Smooth muscle cell (in vitro differentiated cells): ENCODE measurements around the gene GRID2. TPM values are rescaled to one million over a fixed set of nuclear protein-coding genes. Genes with fewer than 3 reads are reported as not detected.

Experiments
- DNase-seq: peaks from one replicate; lab custom pipeline; 2025; ENCODE audit not compliant: unreplicated experiment; lab: John Stamatoyannopoulos, UW
- H2AFZ ChIP-seq: fragments of 200-600 bp; sonication (generic); 2 replicates; pipeline ENCODE4 v1.6.0; 2016; ENCODE audit warnings: antibody characterized with exemption, low read depth, mild to moderate bottlenecking
- H3F3A ChIP-seq: fragments of 200-600 bp; sonication (generic); 2 replicates; pipeline ENCODE4 v1.6.0; 2017; ENCODE audit warnings: antibody characterized with exemption, low read depth
- H3K27ac ChIP-seq: fragments of 200-600 bp; sonication (generic); 2 replicates; pipeline ENCODE4 v1.5.1; 2016; ENCODE audit warnings: low read depth, mild to moderate bottlenecking
- H3K27me3 ChIP-seq: fragments of 200-600 bp; sonication (generic); 2 replicates; pipeline ENCODE4 v1.6.1; 2016; ENCODE audit warnings: low read depth, mild to moderate bottlenecking
- H3K36me3 ChIP-seq: fragments of 200-600 bp; sonication (generic); 2 replicates; pipeline ENCODE4 v1.5.1; 2016; ENCODE audit warnings: low read depth
- H3K4me1 ChIP-seq: fragments of 200-600 bp; sonication (generic); 2 replicates; pipeline ENCODE4 v1.5.1; 2016; ENCODE audit warnings: low read depth
- H3K4me2 ChIP-seq: fragments of 200-600 bp; sonication (generic); 2 replicates; pipeline ENCODE4 v1.6.0; 2016; ENCODE audit warnings: mild to moderate bottlenecking
- H3K4me3 ChIP-seq: fragments of 200-600 bp; sonication (generic); 2 replicates; pipeline ENCODE4 v1.5.1; 2016; ENCODE audit warnings: mild to moderate bottlenecking
- H3K79me2 ChIP-seq: fragments of 200-600 bp; sonication (generic); 2 replicates; pipeline ENCODE4 v1.6.0; 2016; ENCODE audit warnings: low read depth, mild to moderate bottlenecking
- H3K9ac ChIP-seq: fragments of 200-600 bp; sonication (generic); 2 replicates; pipeline ENCODE4 v1.6.0; 2016; ENCODE audit warnings: low read depth
- H3K9me3 ChIP-seq: fragments of 200-600 bp; sonication (generic); replicated peaks from 2 replicates; pipeline ENCODE4 v1.5.1; 2016; ENCODE audit warnings: low read depth
- H4K20me1 ChIP-seq: fragments of 200-600 bp; sonication (generic); 2 replicates; pipeline ENCODE4 v1.6.0; 2016; ENCODE audit warnings: low read depth
- WGBS: methylation state at CpG from one replicate; pipeline ENCODE4 v1.1.7; 2016; ENCODE audit warnings: low lambda C conversion rate; 5-methylcytosine and 5-hydroxymethylcytosine counted together
- polyA plus RNA-seq: library from polyadenylated mRNA; unstranded; fragments of >200 nt; fragmentation: Nextera tagmentation; extraction: Ambion mirVana; gene quantifications from 2 replicates; pipeline ENCODE4 v1.2.1, GENCODE V29; 2016
- total RNA-seq: library from RNA; depleted of rRNA; stranded (reverse); fragments of >200 nt; gene quantifications from 2 replicates; pipeline ENCODE4 v1.2.3, GENCODE V29; 2014
- TF ChIP-seq, protein P1 (sequence below): fragments of 200-600 bp; sonication (generic); IDR thresholded peaks from 2 replicates; pipeline ENCODE4 v1.5.1; 2017; ENCODE audit warnings: borderline replicate concordance, mild to moderate bottlenecking, antibody characterized with exemption; ENCODE audit not compliant: insufficient read depth, poor library complexity, severe bottlenecking

Gene GRID2
- total and polyA plus RNA-seq, 2 experiments from 2014 or later: 1.2 TPM; not detected in 1

DNA sequence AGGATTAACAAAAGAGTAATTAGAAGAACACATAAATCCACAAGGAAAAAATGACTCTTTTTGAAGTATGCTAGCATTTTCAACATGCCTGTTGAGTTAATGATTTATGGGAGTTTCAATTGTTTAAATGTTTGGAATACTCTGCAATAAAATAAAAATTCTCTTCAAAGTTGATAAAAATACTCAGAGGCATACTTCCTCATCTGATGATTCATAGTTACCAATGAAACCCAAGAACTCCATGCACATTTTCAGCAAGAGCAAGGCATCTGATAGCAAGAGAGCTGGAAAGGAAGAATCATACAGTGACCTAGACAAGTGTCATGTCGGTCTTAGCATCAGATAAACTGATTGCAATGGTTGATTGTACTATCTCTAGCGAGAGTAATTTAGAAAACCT is 1081.1 kb downstream of the GRID2 start:
- H3K9me3 ChIP-seq: no peaks in the 10 kb centered on the region
- WGBS: 55% methylated on average over 2 of the region's 2 CpGs
- H3K4me3 ChIP-seq: no peak overlapping the region
- no peak overlapping the region for H2AFZ ChIP-seq
- no peaks in the 10 kb centered on the region for H3K4me1 ChIP-seq
- H3K27me3 ChIP-seq: no peaks in the 10 kb centered on the region
- no peaks in the 10 kb centered on the region for H3F3A ChIP-seq
- TF ChIP-seq, protein P1, sequence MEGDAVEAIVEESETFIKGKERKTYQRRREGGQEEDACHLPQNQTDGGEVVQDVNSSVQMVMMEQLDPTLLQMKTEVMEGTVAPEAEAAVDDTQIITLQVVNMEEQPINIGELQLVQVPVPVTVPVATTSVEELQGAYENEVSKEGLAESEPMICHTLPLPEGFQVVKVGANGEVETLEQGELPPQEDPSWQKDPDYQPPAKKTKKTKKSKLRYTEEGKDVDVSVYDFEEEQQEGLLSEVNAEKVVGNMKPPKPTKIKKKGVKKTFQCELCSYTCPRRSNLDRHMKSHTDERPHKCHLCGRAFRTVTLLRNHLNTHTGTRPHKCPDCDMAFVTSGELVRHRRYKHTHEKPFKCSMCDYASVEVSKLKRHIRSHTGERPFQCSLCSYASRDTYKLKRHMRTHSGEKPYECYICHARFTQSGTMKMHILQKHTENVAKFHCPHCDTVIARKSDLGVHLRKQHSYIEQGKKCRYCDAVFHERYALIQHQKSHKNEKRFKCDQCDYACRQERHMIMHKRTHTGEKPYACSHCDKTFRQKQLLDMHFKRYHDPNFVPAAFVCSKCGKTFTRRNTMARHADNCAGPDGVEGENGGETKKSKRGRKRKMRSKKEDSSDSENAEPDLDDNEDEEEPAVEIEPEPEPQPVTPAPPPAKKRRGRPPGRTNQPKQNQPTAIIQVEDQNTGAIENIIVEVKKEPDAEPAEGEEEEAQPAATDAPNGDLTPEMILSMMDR: no peak
- H3K9ac ChIP-seq: no peak overlapping the region
- H3K79me2 ChIP-seq: no peaks in the 10 kb centered on the region
- no peak for DNase-seq
- H3K36me3 ChIP-seq: no peaks in the 10 kb centered on the region
- no peaks in the 10 kb centered on the region for H4K20me1 ChIP-seq
- peak overlapping the region; percentile 33 for H3K4me2 ChIP-seq
- H3K27ac ChIP-seq: no peak overlapping the region

DNA sequence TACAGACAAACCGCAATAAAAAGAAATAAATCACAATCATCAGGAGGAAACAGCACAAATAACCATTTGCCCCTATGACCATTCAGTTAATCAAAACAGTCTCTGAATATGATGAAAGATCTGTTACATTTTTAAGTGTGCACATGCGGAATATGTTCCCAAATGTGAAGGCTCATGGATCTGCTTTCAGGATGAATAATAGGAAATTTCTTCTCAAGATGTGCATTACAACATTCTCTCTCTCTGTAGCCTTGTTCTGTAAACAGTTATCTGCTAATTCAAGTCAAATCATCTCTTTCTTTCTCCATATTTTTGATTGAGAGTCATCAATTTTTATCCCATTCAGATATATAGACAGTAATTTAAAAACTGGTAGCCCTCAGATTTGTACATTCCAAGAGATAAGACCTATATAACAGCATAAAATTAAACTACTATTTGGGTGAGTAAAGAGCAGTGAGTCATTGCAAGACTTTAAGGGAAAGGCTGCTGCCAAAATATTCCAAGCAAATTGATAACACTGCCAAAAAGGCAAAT is 1090.8 kb downstream of the GRID2 start:
- DNase-seq: no peak
- H3K4me2 ChIP-seq: no peak overlapping the region
- H3K9me3 ChIP-seq: no peaks in the 10 kb centered on the region
- H3K27ac ChIP-seq: no peak overlapping the region
- H3K79me2 ChIP-seq: no peaks in the 10 kb centered on the region
- H3K27me3 ChIP-seq: no peaks in the 10 kb centered on the region
- no peak overlapping the region for H3K9ac ChIP-seq
- no peak overlapping the region for H3K4me3 ChIP-seq
- no peaks in the 10 kb centered on the region for H3F3A ChIP-seq
- H3K36me3 ChIP-seq: no peaks in the 10 kb centered on the region
- H2AFZ ChIP-seq: no peak overlapping the region
- WGBS: 97% methylated on average over 2 of the region's 2 CpGs
- H3K4me1 ChIP-seq: peaks cover 7% of the 10 kb centered on the region
- TF ChIP-seq, protein P1: no peak
- H4K20me1 ChIP-seq: no peaks in the 10 kb centered on the region

DNA sequence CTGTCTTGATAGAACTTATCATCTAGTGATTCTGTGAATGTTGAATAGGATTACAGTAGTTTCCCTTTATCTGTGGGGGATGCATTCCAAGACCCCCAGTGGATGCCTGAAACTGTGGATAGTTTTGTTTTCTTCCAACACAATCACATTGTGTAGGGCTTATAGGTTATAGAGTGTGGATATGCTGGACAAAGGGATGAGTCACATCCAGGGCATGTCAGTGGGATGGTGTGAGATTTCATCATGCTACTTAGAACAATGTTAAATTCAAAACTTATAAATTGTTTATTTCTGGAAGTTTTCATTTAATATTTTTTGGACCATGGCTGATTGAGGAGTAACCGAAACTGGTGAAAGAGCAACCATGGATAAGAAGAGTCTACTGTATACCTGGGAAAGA is 1092.5 kb downstream of the GRID2 start:
- no peak overlapping the region for H3K9ac ChIP-seq
- no peaks in the 10 kb centered on the region for H4K20me1 ChIP-seq
- H3K27ac ChIP-seq: no peak overlapping the region
- no peaks in the 10 kb centered on the region for H3F3A ChIP-seq
- H3K4me3 ChIP-seq: no peak overlapping the region
- DNase-seq: no peak
- 93% methylated on average over 1 of the region's 1 CpG for WGBS
- no peaks in the 10 kb centered on the region for H3K79me2 ChIP-seq
- H2AFZ ChIP-seq: peak overlapping the region; percentile 38
- no peaks in the 10 kb centered on the region for H3K27me3 ChIP-seq
- no peak overlapping the region for H3K4me2 ChIP-seq
- no peaks in the 10 kb centered on the region for H3K9me3 ChIP-seq
- H3K36me3 ChIP-seq: no peaks in the 10 kb centered on the region
- TF ChIP-seq, protein P1: no peak
- peaks cover 7% of the 10 kb centered on the region for H3K4me1 ChIP-seq

DNA sequence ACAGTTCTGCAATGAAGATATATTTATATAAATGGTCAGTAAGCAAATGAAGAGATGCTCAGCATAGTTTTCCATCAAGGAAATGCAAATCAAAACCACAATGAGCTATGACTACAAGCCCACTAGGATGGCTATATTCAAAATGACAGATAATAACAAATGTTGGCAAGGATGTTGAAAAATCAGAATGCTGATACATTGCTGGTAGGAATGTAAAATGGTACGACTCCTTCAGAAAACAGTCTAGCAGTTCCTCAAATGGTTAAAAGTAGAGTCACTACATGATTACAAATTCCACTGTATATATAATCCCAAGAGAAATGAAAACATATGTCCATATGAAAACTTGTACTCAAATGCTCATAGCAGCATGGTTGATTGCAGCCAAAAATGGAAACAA is 1099.8 kb downstream of the GRID2 start:
- WGBS: 91% methylated on average over 1 of the region's 1 CpG
- TF ChIP-seq, protein P1: no peak

More for the DNA sequence above, 1099.8 kb downstream of the GRID2 start:
- H3K9ac ChIP-seq: no peak overlapping the region
- peaks cover 3% of the 10 kb centered on the region for H3K27me3 ChIP-seq
- no peaks in the 10 kb centered on the region for H3F3A ChIP-seq
- H4K20me1 ChIP-seq: no peaks in the 10 kb centered on the region
- no peaks in the 10 kb centered on the region for H3K4me1 ChIP-seq
- H3K27ac ChIP-seq: no peak overlapping the region
- H3K79me2 ChIP-seq: no peaks in the 10 kb centered on the region
- no peaks in the 10 kb centered on the region for H3K9me3 ChIP-seq
- no peak overlapping the region for H3K4me2 ChIP-seq
- H3K36me3 ChIP-seq: no peaks in the 10 kb centered on the region
- DNase-seq: no peak
- no peak overlapping the region for H3K4me3 ChIP-seq
- H2AFZ ChIP-seq: no peak overlapping the region
